HG03565 (cell line): ENCODE measurements around the gene MID1.
"Not testable (repeated sequence)": the region's sequence is repeated elsewhere in the genome, so short reads cannot be mapped to it uniquely, and the experiment has no call there.

ENCODE experiments used
- ATAC-seq: cut with Tn5 transposase; IDR thresholded peaks from one replicate; pipeline ENCODE4 v1.9.1; 2021; ENCODE audit warnings: mild to moderate bottlenecking, moderate library complexity; ENCODE audit not compliant: unreplicated experiment

Gene MID1

GRCh38 chrX:10617186-10617998 is 3.0 kb downstream of the MID1 start:
- ATAC-seq, result no peak

GRCh38 chrX:10615931-10616774 is 4.2 kb downstream of the MID1 start:
- peak; percentile 56 for ATAC-seq

- ATAC-seq, result no peak
Observed at GRCh38 chrX:10612215-10612614, 8.2 kb downstream of the MID1 start.

GRCh38 chrX:10611441-10612090 is 8.8 kb downstream of the MID1 start:
- ATAC-seq, result no peak

- no peak for ATAC-seq
Observed at GRCh38 chrX:10608099-10608498, 12.3 kb downstream of the MID1 start.

GRCh38 chrX:10607233-10607632 is 13.2 kb downstream of the MID1 start:
- ATAC-seq, result no peak

GRCh38 chrX:10603612-10604011 is 16.8 kb downstream of the MID1 start:
- no peak for ATAC-seq

- ATAC-seq, result no peak
Observed at GRCh38 chrX:10602646-10603045, 17.7 kb downstream of the MID1 start.

GRCh38 chrX:10600479-10600878 is 19.9 kb downstream of the MID1 start:
- ATAC-seq, result no peak

- ATAC-seq, result no peak
Observed at GRCh38 chrX:10598540-10598939, 21.8 kb downstream of the MID1 start.

- ATAC-seq, result no peak
Observed at GRCh38 chrX:10597871-10598270, 22.5 kb downstream of the MID1 start.

- ATAC-seq, result no peak
Observed at GRCh38 chrX:10591363-10592335, 28.7 kb downstream of the MID1 start.

- ATAC-seq, result not testable (repeated sequence)
Observed at GRCh38 chrX:10589787-10590186, 30.6 kb downstream of the MID1 start.

GRCh38 chrX:10589098-10589497 is 31.3 kb downstream of the MID1 start:
- ATAC-seq, result no peak

- ATAC-seq, result not testable (repeated sequence)
Observed at GRCh38 chrX:10584882-10585281, 35.5 kb downstream of the MID1 start.

- ATAC-seq, result no peak
Observed at GRCh38 chrX:10582945-10583344, 37.4 kb downstream of the MID1 start.

- ATAC-seq, result no peak
Observed at GRCh38 chrX:10582215-10582733, 38.1 kb downstream of the MID1 start.

- ATAC-seq, result no peak
Observed at GRCh38 chrX:10579112-10580011, 41.0 kb downstream of the MID1 start.

- ATAC-seq, result no peak
Observed at GRCh38 chrX:10578527-10578926, 41.9 kb downstream of the MID1 start.
